ENCODE measurements around the gene MALRD1. TPM values are rescaled to one million over a fixed set of nuclear protein-coding genes. Genes with fewer than 3 reads are reported as not detected.

MALRD1 gene
- total RNA-seq, 1 experiment from 2014 or later: 8.2 TPM

GRCh38 chr10:19158870-19159269, 110.3 kb downstream of the MALRD1 start:
- Mint-ChIP-seq H3K9me3 (ENCODE audit: unreplicated experiment) (peaks cover 10% of the 10 kb centered on the region), H3K27ac (ENCODE audit: unreplicated experiment) (no peak overlapping the region), H3K4me1 (ENCODE audit: low read depth, unreplicated experiment) (no peaks in the 10 kb centered on the region), H3K4me3 (ENCODE audit: unreplicated experiment) (no peak overlapping the region), H3K36me3 (ENCODE audit: insufficient read depth, unreplicated experiment) (no peaks in the 10 kb centered on the region), H3K27me3 (ENCODE audit: insufficient read depth, unreplicated experiment) (no peaks in the 10 kb centered on the region)
- no TSS peak for BruUV-seq (replicated peaks)
- DNase-seq: no peak
- ChIA-PET POLR2A (no interaction called here), CTCF (no interaction called here)
- Histone ChIP-seq H3K9me3 (no peaks in the 10 kb centered on the region), H3K36me3 (ENCODE audit: control insufficient read depth, insufficient read depth, low read length) (no peaks in the 10 kb centered on the region), H3K4me3 (ENCODE audit: low read depth, low read length) (no peak overlapping the region), H3K27me3 (replicated peaks; ENCODE audit: control insufficient read depth, insufficient read depth, low read length) (no peaks in the 10 kb centered on the region), H3K4me1 (no peaks in the 10 kb centered on the region)
- intact Hi-C loops (cut with micrococcal nuclease; ENCODE audit: unreplicated experiment): no loop called here
- TF ChIP-seq CTCF (IDR thresholded peaks at IDR 0.05; ENCODE audit: insufficient read depth in 1 of 2, low read depth in 1 of 2, low read length in 1 of 2, severe bottlenecking in 1 of 2, unreplicated experiment in 1 of 2): no peak

GRCh38 chr10:19164461-19164860, 115.9 kb downstream of the MALRD1 start:
- H3K27me3 Mint-ChIP-seq (ENCODE audit: insufficient read depth, unreplicated experiment): no peaks in the 10 kb centered on the region
- Histone ChIP-seq H3K4me1 (no peaks in the 10 kb centered on the region), H3K9me3 (no peaks in the 10 kb centered on the region), H3K27me3 (replicated peaks; ENCODE audit: control insufficient read depth, insufficient read depth, low read length) (no peaks in the 10 kb centered on the region), H3K36me3 (ENCODE audit: control insufficient read depth, insufficient read depth, low read length) (no peaks in the 10 kb centered on the region; the same call in 1 of the 2 replicates), H3K4me3 (ENCODE audit: low read depth, low read length) (no peak overlapping the region)
- CTCF ChIA-PET: no interaction called here
- BruUV-seq (replicated peaks): no TSS peak
- no peak for DNase-seq
- intact Hi-C loops (cut with micrococcal nuclease; ENCODE audit: unreplicated experiment): no loop called here
- no peak overlapping the region for H3K27ac Mint-ChIP-seq (ENCODE audit: unreplicated experiment)
- peaks cover 22% of the 10 kb centered on the region for H3K9me3 Mint-ChIP-seq (ENCODE audit: unreplicated experiment)
- no peak for TF ChIP-seq CTCF (IDR thresholded peaks at IDR 0.05; ENCODE audit: insufficient read depth in 1 of 2, low read depth in 1 of 2, low read length in 1 of 2, severe bottlenecking in 1 of 2, unreplicated experiment in 1 of 2)
- H3K4me1 Mint-ChIP-seq (ENCODE audit: low read depth, unreplicated experiment): peaks cover 2% of the 10 kb centered on the region
- no peak overlapping the region for H3K4me3 Mint-ChIP-seq (ENCODE audit: unreplicated experiment)
- no peaks in the 10 kb centered on the region for H3K36me3 Mint-ChIP-seq (ENCODE audit: insufficient read depth, unreplicated experiment)
- POLR2A ChIA-PET: no interaction called here

- ChIA-PET CTCF (interaction anchor here (1.7 kb wide), 1 partner anchor 375 kb away, joined by 7 read pairs; no protein-coding TSS in a partner anchor), POLR2A (no interaction called here)
- Mint-ChIP-seq H3K4me3 (ENCODE audit: unreplicated experiment) (no peak overlapping the region), H3K36me3 (ENCODE audit: insufficient read depth, unreplicated experiment) (no peaks in the 10 kb centered on the region), H3K27ac (ENCODE audit: unreplicated experiment) (no peak overlapping the region), H3K27me3 (ENCODE audit: insufficient read depth, unreplicated experiment) (no peaks in the 10 kb centered on the region), H3K4me1 (ENCODE audit: low read depth, unreplicated experiment) (peaks cover 5% of the 10 kb centered on the region), H3K9me3 (ENCODE audit: unreplicated experiment) (peaks cover 13% of the 10 kb centered on the region)
- Histone ChIP-seq H3K4me3 (ENCODE audit: low read depth, low read length) (no peak overlapping the region), H3K36me3 (ENCODE audit: control insufficient read depth, insufficient read depth, low read length) (no peaks in the 10 kb centered on the region; the same call in 1 of the 2 replicates), H3K27me3 (replicated peaks; ENCODE audit: control insufficient read depth, insufficient read depth, low read length) (no peaks in the 10 kb centered on the region), H3K4me1 (no peaks in the 10 kb centered on the region), H3K9me3 (no peaks in the 10 kb centered on the region)
- TF ChIP-seq CTCF (IDR thresholded peaks at IDR 0.05; ENCODE audit: insufficient read depth in 1 of 2, low read depth in 1 of 2, low read length in 1 of 2, severe bottlenecking in 1 of 2, unreplicated experiment in 1 of 2): peak; percentile 51 to 61
- BruUV-seq (replicated peaks): no TSS peak
- intact Hi-C loops (cut with micrococcal nuclease; ENCODE audit: unreplicated experiment): loop anchor here (1.0 kb wide), 2 partner anchors 374 to 479 kb away; no protein-coding TSS in a partner anchor
- peak; percentile 36 to 37 for DNase-seq
Measured at GRCh38 chr10:19168584-19168983, 120.0 kb downstream of the MALRD1 start.
